ENCODE data around the gene DNAJB11.

The DNAJB11 gene

DNA sequence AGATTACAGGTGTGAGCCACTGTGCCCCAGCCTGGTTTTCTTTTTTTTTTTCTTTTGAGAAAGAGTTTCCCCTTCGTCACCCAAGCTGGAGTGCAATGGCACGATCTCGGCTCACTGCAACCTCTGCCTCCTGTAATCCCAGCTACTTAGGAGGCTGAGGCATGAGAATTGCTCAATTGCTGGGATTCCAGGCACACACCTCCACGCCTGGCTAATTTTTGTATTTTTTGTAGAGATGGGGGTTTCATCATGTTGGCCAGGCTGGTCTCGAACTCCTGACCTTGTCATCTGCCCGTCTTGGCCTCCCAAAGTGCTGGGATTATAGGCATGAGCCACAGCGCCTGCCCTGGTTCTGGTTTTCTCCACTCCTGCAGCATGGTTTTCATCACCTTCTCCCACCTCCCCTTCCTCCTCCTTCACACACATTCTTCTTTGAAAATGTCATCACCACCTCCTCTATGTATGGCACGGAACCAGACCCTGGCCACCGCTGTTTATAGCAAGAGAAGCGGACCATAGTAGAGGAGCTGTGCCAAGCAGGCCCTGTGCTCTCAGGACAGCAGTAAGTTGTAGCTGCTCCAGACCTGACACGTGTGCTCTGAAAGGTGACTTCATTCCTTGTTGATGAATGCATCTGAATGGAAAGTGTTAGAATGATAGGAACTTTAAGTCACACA, 27.7 kb downstream of the DNAJB11 start:
- DNase-seq: no peak

DNA sequence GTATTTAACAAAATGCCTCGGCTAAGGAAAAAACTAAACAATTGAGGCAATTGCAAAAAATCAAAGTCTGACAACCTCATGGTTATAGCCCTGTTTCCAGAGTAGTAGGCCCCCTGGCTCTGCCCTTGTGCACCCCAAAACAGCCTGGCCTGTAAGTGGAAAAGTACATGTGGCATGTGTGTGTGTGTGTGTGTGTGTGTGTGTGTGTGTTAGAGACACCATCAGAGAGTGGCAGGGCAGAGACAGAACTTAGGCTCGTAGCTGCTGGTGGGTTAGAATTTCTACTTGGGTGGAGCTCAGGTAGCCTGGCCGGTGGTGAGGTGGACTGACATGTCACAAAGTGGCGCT, 28.2 kb downstream of the DNAJB11 start:
- DNase-seq: no peak

GRCh38 chr3:186599142-186599784, 28.7 kb downstream of the DNAJB11 start:
- DNase-seq: no peak

DNA sequence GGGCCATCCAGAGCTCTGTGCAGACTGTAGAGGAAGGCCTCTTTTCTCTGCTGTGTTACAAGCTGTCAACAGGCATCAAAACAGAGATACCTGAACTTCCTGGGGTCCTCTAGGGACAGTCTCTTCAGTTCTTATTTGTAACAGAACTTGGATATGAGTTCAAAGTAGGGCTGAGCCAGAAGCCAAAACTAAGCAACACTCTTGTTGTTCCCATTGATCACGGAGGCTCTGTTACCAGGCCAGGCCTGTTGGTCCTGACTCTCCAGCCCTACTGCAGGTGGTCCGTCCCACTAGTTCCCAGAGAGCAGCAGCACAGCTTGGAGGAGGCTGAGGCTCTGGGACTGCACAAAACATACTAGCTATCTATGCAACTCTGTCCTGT, 29.3 kb downstream of the DNAJB11 start:
- no peak for DNase-seq

- DNase-seq: no peak
Measured at GRCh38 chr3:186600896-186601295, 30.4 kb downstream of the DNAJB11 start.

- DNase-seq: no peak
Measured at GRCh38 chr3:186603159-186603558, 32.6 kb downstream of the DNAJB11 start.

DNA sequence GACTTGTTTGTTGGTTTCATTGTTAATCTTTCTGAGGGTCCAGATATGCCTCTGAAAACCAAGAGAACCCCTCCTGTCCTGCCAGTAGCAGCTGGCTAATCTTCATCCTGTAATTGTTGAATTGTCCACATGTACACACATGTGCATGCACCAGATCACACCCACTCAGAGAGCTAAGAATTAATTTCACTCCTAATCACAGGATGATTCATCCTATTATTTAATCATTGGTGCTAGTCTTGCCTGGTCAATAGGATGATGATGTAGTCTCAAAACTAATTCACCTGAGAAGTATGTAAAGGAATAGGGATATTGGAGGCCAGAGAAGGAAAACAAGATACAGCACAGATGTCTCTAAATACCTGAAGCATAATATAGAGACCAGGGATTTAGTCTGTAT, 34.6 kb downstream of the DNAJB11 start:
- DNase-seq: no peak

GRCh38 chr3:186605561-186606545, 35.3 kb downstream of the DNAJB11 start:
- DNase-seq: no peak

GRCh38 chr3:186608624-186609215, 38.2 kb downstream of the DNAJB11 start:
- no peak for DNase-seq

GRCh38 chr3:186609247-186609868, 38.8 kb downstream of the DNAJB11 start:
- DNase-seq: no peak

GRCh38 chr3:186612065-186612464, 41.5 kb downstream of the DNAJB11 start:
- no peak for DNase-seq

GRCh38 chr3:186612721-186613636, 42.5 kb downstream of the DNAJB11 start, which contains the start of gene AHSG:
Gene AHSG, plus strand, starts transcription at chr3:186613060. Its CDS starts 82 bp downstream, at chr3:186613142.
- DNase-seq: no peak

- no peak for DNase-seq
Measured at GRCh38 chr3:186613637-186614265, 43.2 kb downstream of the DNAJB11 start.

GRCh38 chr3:186614266-186614596, 43.7 kb downstream of the DNAJB11 start:
- no peak for DNase-seq

GRCh38 chr3:186614597-186615483, 44.3 kb downstream of the DNAJB11 start:
- DNase-seq: peak; percentile 65

GRCh38 chr3:186616299-186616617, 45.7 kb downstream of the DNAJB11 start:
- no peak for DNase-seq

GRCh38 chr3:186617036-186617946, 46.8 kb downstream of the DNAJB11 start:
- peak; percentile 76 for DNase-seq

DNA sequence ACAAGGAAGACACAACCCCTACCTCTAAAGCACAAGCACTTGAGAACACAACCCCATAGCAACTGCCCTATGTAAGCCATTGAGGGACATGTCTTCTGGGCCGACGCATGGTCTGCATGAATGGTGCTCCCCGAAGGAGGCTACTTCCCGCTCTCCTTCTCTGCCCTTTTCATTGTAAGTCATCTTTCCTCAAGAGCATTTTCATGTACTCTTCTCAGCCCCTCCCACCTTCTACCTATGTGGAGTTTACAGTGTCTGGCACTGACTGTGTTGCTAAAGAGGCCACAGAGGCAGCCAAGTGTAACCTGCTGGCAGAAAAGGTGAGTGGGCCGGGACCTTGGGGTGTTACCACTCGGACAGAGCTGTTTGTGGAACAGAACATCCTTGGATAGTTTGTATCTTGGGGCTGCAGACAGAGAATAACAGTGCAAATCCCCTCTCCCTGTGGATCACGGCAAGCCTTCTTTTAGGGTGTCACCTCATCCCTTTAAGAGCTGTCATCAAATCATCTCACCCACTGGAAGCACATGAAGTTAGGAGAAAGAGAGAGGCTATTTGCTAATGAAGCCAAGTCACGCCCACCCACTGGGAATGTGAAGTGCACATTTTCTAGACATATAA, 47.9 kb downstream of the DNAJB11 start:
- no peak for DNase-seq

DNA sequence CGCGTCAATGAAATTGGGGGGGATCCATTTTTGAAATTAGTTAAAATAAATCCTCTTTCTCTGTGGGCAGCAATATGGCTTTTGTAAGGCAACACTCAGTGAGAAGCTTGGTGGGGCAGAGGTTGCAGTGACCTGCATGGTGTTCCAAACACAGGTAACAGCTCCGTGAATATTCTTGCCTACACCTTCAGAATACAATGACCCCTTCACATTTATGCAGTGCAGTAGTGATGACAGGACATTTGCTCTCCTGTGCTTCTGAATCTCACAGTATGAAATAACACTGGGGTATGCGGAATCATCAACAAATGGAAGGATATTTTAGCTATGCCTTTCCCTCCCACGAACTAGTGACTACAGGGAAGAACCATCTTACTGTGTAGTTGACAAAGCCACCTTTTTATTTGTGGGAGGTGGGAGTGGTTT, 49.3 kb downstream of the DNAJB11 start:
- no peak for DNase-seq

All from T-helper 9 cell (primary cell).